Body of pancreas (tissue), 4 donors: ENCODE results near the gene SKIL.

Experiments
- POLR2A ChIP-seq, 3 donors: fragments of 450-650 bp; IDR thresholded peaks; one replicate each; pipeline ENCODE4 v1.6.1; 2016; ENCODE audit warnings: antibody characterized with exemption in 3 of 3, mild to moderate bottlenecking in 2 of 3
- TF ChIP-seq, protein P1 (sequence below), 7 experiments: fragments of 450-650 bp in 4 of 7; fragments of 200-600 bp in 3 of 7; sonication (generic) in 3 of 7; IDR thresholded peaks; one replicate each; pipeline ENCODE4 v1.5.1; 2016 to 2019; ENCODE audit warnings: antibody characterized with exemption in 7 of 7

GRCh38 chr3:170424879-170425278, 67.4 kb downstream of the SKIL start:
- TF ChIP-seq, protein P1, sequence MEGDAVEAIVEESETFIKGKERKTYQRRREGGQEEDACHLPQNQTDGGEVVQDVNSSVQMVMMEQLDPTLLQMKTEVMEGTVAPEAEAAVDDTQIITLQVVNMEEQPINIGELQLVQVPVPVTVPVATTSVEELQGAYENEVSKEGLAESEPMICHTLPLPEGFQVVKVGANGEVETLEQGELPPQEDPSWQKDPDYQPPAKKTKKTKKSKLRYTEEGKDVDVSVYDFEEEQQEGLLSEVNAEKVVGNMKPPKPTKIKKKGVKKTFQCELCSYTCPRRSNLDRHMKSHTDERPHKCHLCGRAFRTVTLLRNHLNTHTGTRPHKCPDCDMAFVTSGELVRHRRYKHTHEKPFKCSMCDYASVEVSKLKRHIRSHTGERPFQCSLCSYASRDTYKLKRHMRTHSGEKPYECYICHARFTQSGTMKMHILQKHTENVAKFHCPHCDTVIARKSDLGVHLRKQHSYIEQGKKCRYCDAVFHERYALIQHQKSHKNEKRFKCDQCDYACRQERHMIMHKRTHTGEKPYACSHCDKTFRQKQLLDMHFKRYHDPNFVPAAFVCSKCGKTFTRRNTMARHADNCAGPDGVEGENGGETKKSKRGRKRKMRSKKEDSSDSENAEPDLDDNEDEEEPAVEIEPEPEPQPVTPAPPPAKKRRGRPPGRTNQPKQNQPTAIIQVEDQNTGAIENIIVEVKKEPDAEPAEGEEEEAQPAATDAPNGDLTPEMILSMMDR (IDR thresholded peaks at IDR 0.05): no peak
- TF ChIP-seq POLR2A (IDR thresholded peaks at IDR 0.05): no peak
